DND-41 (cell line): ENCODE results near the gene LRP4.

Experiments used
- ATAC-seq: fragments of 200-7000 bp; cut with Tn5 transposase; 3 replicates; pipeline ENCODE4 v1.9.1; 2021; ENCODE audit warnings: low read depth; ENCODE audit not compliant: insufficient read depth
- DNase-seq: peaks from one replicate; pipeline ENCODE4 v3.0.0-alpha.2; 2020
- H2AFZ ChIP-seq: 2 replicates; pipeline ENCODE4 v1.6.0; 2012; ENCODE audit warnings: low read depth, low read length
- H3K27ac ChIP-seq: 2 replicates; pipeline ENCODE4 v1.5.1; 2012; ENCODE audit warnings: low read length, inconsistent platforms
- H3K27me3 ChIP-seq: fragments of 200-600 bp; sonication (generic); 2 replicates; pipeline ENCODE4 v1.6.0; 2012; ENCODE audit warnings: low read length, mild to moderate bottlenecking, inconsistent platforms; ENCODE audit not compliant: insufficient read depth, poor library complexity
- H3K36me3 ChIP-seq: 2 replicates; pipeline ENCODE4 v1.5.1; 2012; ENCODE audit warnings: low read length, inconsistent platforms; ENCODE audit not compliant: insufficient read depth
- H3K4me1 ChIP-seq: 2 replicates; pipeline ENCODE4 v1.5.1; 2012; ENCODE audit warnings: mild to moderate bottlenecking, low read length; ENCODE audit not compliant: insufficient read depth
- H3K4me2 ChIP-seq: 2 replicates; pipeline ENCODE4 v1.6.0; 2012; ENCODE audit warnings: mild to moderate bottlenecking, moderate library complexity, low read length, inconsistent platforms; ENCODE audit not compliant: insufficient read depth
- H3K4me3 ChIP-seq, 2 experiments: fragments of 200-600 bp in 1 of 2; shearing (Covaris generic) in 1 of 2; 2 replicates each; pipeline ENCODE4 v1.5.1; 2012 to 2016; ENCODE audit warnings: inconsistent platforms in 2 of 2, low read length in 2 of 2, mild to moderate bottlenecking in 2 of 2, low read depth in 1 of 2, moderate library complexity in 1 of 2
- H3K79me2 ChIP-seq: 2 replicates; pipeline ENCODE4 v1.6.0; 2012; ENCODE audit warnings: low read length, inconsistent platforms; ENCODE audit not compliant: insufficient read depth
- H3K9ac ChIP-seq: 2 replicates; pipeline ENCODE4 v1.6.0; 2012; ENCODE audit warnings: low read depth, mild to moderate bottlenecking, inconsistent platforms, low read length, moderate library complexity
- H3K9me3 ChIP-seq: 2 replicates; pipeline ENCODE4 v1.5.1; 2012; ENCODE audit warnings: low read length, moderate library complexity, mild to moderate bottlenecking, inconsistent platforms; ENCODE audit not compliant: insufficient read depth, severe bottlenecking
- H4K20me1 ChIP-seq: 2 replicates; pipeline ENCODE4 v1.6.0; 2012; ENCODE audit warnings: low read length; ENCODE audit not compliant: insufficient read depth
- EZH2 ChIP-seq: IDR thresholded peaks from 3 replicates; pipeline ENCODE4 v1.6.1; 2012; ENCODE audit warnings: borderline replicate concordance, low read depth, mild to moderate bottlenecking, moderate library complexity, low read length, inconsistent platforms; ENCODE audit not compliant: severe bottlenecking
- TF ChIP-seq, protein P1 (sequence below): IDR thresholded peaks from 2 replicates; pipeline ENCODE4 v1.5.1; 2012; ENCODE audit warnings: borderline replicate concordance, low read length, moderate library complexity, mild to moderate bottlenecking; ENCODE audit not compliant: poor library complexity, severe bottlenecking; ENCODE audit errors: extremely low read depth

Gene LRP4, protein sequence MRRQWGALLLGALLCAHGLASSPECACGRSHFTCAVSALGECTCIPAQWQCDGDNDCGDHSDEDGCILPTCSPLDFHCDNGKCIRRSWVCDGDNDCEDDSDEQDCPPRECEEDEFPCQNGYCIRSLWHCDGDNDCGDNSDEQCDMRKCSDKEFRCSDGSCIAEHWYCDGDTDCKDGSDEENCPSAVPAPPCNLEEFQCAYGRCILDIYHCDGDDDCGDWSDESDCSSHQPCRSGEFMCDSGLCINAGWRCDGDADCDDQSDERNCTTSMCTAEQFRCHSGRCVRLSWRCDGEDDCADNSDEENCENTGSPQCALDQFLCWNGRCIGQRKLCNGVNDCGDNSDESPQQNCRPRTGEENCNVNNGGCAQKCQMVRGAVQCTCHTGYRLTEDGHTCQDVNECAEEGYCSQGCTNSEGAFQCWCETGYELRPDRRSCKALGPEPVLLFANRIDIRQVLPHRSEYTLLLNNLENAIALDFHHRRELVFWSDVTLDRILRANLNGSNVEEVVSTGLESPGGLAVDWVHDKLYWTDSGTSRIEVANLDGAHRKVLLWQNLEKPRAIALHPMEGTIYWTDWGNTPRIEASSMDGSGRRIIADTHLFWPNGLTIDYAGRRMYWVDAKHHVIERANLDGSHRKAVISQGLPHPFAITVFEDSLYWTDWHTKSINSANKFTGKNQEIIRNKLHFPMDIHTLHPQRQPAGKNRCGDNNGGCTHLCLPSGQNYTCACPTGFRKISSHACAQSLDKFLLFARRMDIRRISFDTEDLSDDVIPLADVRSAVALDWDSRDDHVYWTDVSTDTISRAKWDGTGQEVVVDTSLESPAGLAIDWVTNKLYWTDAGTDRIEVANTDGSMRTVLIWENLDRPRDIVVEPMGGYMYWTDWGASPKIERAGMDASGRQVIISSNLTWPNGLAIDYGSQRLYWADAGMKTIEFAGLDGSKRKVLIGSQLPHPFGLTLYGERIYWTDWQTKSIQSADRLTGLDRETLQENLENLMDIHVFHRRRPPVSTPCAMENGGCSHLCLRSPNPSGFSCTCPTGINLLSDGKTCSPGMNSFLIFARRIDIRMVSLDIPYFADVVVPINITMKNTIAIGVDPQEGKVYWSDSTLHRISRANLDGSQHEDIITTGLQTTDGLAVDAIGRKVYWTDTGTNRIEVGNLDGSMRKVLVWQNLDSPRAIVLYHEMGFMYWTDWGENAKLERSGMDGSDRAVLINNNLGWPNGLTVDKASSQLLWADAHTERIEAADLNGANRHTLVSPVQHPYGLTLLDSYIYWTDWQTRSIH (N-terminal part only)

DNA sequence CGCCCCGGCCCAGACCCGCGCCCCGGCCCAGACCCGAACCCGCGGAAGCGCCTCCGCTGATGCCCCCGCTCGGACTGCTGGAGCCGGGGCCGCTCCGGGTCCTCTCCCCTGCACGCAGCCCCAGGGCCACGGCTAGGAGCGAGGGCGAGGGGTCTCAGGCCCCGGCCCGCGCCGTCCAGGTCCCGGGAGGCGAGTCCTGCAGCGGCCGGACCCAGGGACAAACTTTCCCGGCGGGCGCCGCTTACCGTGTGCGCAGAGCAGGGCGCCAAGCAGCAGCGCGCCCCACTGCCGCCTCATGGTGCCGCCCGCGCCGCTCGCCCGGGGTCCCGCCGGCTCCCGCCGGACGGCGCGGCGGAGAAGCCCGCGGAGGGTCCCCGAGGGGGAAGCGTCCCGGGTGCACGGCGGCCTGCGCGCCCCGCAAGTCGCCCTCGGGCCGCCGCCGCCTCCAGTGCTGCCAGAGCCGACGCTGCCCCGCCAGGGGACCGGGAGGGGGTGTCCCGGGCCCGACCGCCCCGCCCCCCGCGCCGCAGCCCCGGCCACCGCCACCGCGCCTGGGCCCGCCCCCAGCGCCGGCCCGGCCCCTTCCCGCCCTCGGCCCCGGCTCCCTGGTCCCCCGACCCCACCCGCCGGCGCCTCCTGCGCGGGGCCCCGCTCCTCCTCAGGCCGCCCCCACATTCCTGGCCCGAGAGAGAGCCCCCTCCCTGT is at the start of gene LRP4:
LRP4 (minus strand) TSS at position 468 of the 705 bp plus-strand sequence; CDS start at position 297, 171 bp downstream.
- DNase-seq (peak; percentile 51), ATAC-seq (peak; percentile 76)
- Histone ChIP-seq H3K9ac (peak within 1 kb of the TSS; percentile 51), H3K9me3 (no peaks in the 10 kb centered on the region), H3K36me3 (no peaks in the 10 kb centered on the region), H3K4me2 (peak within 1 kb of the TSS; percentile 89), H3K27me3 (peaks cover 56% of the 10 kb centered on the region), H3K4me1 (peaks cover 26% of the 10 kb centered on the region), H4K20me1 (peaks cover 10% of the 10 kb centered on the region; the same call in 1 of the 2 replicates), H3K27ac (no peak within 1 kb of the TSS), H2AFZ (peak within 1 kb of the TSS; percentile 61), H3K79me2 (no peaks in the 10 kb centered on the region), H3K4me3 (peak within 1 kb of the TSS; percentile 9 to 57; a peak in 3 of 4 replicates)
- TF ChIP-seq EZH2, result peak; percentile 69
- TF ChIP-seq, protein P1, sequence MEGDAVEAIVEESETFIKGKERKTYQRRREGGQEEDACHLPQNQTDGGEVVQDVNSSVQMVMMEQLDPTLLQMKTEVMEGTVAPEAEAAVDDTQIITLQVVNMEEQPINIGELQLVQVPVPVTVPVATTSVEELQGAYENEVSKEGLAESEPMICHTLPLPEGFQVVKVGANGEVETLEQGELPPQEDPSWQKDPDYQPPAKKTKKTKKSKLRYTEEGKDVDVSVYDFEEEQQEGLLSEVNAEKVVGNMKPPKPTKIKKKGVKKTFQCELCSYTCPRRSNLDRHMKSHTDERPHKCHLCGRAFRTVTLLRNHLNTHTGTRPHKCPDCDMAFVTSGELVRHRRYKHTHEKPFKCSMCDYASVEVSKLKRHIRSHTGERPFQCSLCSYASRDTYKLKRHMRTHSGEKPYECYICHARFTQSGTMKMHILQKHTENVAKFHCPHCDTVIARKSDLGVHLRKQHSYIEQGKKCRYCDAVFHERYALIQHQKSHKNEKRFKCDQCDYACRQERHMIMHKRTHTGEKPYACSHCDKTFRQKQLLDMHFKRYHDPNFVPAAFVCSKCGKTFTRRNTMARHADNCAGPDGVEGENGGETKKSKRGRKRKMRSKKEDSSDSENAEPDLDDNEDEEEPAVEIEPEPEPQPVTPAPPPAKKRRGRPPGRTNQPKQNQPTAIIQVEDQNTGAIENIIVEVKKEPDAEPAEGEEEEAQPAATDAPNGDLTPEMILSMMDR, result peak; percentile 22

DNA sequence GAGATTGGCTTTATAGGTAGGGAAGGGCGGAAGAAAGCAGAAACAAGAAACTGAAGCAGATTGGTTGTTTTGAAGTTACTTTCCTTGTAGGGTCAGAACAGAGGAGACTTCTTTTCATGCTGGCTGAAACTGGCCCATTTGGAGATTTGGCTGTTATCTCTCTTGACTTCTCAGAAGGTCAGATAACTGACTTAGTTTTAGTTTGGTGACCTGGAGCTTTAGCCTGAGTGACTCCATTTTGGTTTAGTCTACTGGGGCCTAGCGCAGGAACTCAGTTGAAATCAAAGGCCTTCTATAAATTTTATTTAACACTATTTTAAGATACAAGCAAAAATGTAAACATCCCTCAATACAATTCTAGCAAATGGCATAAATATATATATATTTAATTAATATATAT is 49.6 kb upstream of the LRP4 start:
- TF ChIP-seq EZH2, result no peak
- TF ChIP-seq, protein P1, result no peak
- Histone ChIP-seq H3K27ac (no peak overlapping the region), H3K9ac (no peak overlapping the region), H3K27me3 (no peaks in the 10 kb centered on the region), H3K4me2 (no peak overlapping the region), H3K4me1 (no peaks in the 10 kb centered on the region), H4K20me1 (no peaks in the 10 kb centered on the region; the same call in 1 of the 2 replicates), H2AFZ (no peak overlapping the region), H3K36me3 (no peaks in the 10 kb centered on the region), H3K79me2 (no peaks in the 10 kb centered on the region), H3K4me3 (no peak overlapping the region), H3K9me3 (no peaks in the 10 kb centered on the region)
- ATAC-seq (no peak), DNase-seq (no peak)

DNA sequence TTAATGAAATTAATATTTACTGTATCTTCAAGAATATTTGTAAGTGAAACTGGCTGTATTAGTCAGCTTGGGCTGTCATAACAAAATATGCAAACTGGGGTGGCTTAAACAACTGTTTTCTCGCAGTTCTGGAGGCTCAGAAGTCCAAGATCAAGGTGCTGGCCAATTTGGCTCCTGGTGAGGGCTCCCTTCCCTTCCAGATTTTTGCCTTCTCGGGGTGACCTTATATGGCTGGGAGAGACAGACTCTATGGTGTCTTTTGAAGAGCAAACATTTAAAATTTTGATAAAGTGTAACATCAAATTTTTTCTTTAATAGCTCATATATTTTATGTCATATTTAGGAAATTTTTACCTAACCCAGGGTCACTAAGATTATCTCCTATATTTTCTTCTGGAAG is 48.4 kb upstream of the LRP4 start:
- Histone ChIP-seq H3K9me3 (no peaks in the 10 kb centered on the region), H2AFZ (no peak overlapping the region), H3K4me3 (no peak overlapping the region), H3K27ac (no peak overlapping the region), H3K9ac (no peak overlapping the region), H3K4me1 (no peaks in the 10 kb centered on the region), H3K79me2 (no peaks in the 10 kb centered on the region), H3K4me2 (no peak overlapping the region), H4K20me1 (no peaks in the 10 kb centered on the region; the same call in 1 of the 2 replicates), H3K36me3 (no peaks in the 10 kb centered on the region), H3K27me3 (no peaks in the 10 kb centered on the region)
- DNase-seq (no peak), ATAC-seq (no peak)
- no peak for TF ChIP-seq EZH2
- TF ChIP-seq, protein P1, result no peak
